Mucosa of descending colon (tissue), 3 donors: ENCODE results near the gene COL4A2. TPM values are rescaled to one million over a fixed set of nuclear protein-coding genes. Genes with fewer than 3 reads are reported as not detected.

Experiments
- ATAC-seq: fragments of 200-7000 bp; cut with Tn5 transposase; one replicate; pipeline ENCODE4 v1.9.1; 2020; ENCODE audit warnings: mild to moderate bottlenecking, moderate library complexity
- DNase-seq, 3 donors: peaks; one replicate each; pipeline ENCODE4 v3.0.0-alpha.2; 2020
- H3K36me3 ChIP-seq: fragments of 200-600 bp; one replicate; pipeline ENCODE4 v1.8.0; 2021; ENCODE audit warnings: low read depth, mild to moderate bottlenecking
- H3K4me1 ChIP-seq: fragments of 200-600 bp; one replicate; pipeline ENCODE4 v1.8.0; 2021; ENCODE audit warnings: low read depth, mild to moderate bottlenecking
- H3K4me3 ChIP-seq: fragments of 200-600 bp; one replicate; pipeline ENCODE4 v1.8.0; 2021; ENCODE audit warnings: mild to moderate bottlenecking
- H3K9me3 ChIP-seq: fragments of 200-600 bp; one replicate; pipeline ENCODE4 v1.8.0; 2021; ENCODE audit warnings: mild to moderate bottlenecking
- intact Hi-C, 2 donors: fragments of 100-400 bp; cut with DNase I in 1 of 2; cut with micrococcal nuclease in 1 of 2; formaldehyde crosslinking; loops; one replicate each; pipeline versions ENCODE4 v1.11.0 to v1.11.1; 2022; cut with DNase I, micrococcal nuclease
- total RNA-seq, 3 donors: library from RNA; stranded (reverse); fragmentation: NEBNext Ultra II Directional in 2 of 3; extraction: Animal tissue kit (Norgen Biotek cat#: 25700) in 2 of 3; gene quantifications; one replicate each; pipeline versions ENCODE4 v1.2.1 to v1.2.4, GENCODE V29; 2021 to 2023
- TF ChIP-seq, protein P1 (sequence below): fragments of 200-600 bp; IDR thresholded peaks from one replicate; pipeline ENCODE4 v1.8.0; 2022; ENCODE audit warnings: antibody characterized with exemption, mild to moderate bottlenecking
- donor health status: DM: no; HTN: no; CAD: no; lungs with moderate emphysema.
- donor health status: DM: no; HTN: no; CAD: no.
- donor health status: DM: no; HTN: yes; CAD: no.

Gene COL4A2
- total RNA-seq, 3 donors from 2014 or later, result 33.5 to 389 (median 74.2) TPM

DNA sequence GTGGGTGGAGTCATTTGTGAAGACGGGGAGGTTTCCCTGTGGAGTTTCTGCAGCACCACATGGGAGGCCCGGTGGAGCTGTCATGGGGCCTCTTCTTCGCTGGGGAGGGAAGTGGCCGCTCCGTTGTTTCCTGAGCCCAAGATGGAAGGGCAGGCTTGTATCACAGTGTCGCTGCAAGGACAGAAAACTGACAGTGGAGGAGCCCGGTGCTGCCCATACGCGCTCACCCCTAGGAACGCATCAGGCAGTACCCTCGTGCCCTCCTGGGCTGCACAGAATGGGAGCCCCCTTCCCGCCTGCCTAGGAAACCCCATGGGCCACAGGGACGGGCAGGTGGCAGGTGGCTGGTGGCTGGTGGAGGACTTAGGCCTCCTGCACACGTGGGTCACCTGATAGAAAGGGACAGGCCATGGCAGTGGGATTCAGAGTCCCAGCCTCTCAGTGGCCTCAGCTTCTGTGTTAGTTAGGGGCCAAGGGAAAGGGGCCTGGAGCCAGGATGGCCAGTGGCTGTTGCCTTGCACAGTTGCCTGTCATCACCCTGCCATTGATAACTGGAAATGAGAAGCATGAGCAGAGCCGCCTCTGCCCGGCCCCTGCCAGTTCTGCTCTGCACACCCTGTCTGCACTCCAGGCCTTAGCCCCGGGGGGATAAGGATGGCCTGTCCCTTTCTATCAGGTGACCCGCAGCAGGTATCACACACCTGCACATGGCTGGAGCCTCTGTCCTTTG is 7.6 kb downstream of the COL4A2 start:
- intact Hi-C loops, result no loop called here
- H3K4me3 ChIP-seq, result no peak overlapping the region
- H3K36me3 ChIP-seq, result no peaks in the 10 kb centered on the region
- TF ChIP-seq, protein P1, sequence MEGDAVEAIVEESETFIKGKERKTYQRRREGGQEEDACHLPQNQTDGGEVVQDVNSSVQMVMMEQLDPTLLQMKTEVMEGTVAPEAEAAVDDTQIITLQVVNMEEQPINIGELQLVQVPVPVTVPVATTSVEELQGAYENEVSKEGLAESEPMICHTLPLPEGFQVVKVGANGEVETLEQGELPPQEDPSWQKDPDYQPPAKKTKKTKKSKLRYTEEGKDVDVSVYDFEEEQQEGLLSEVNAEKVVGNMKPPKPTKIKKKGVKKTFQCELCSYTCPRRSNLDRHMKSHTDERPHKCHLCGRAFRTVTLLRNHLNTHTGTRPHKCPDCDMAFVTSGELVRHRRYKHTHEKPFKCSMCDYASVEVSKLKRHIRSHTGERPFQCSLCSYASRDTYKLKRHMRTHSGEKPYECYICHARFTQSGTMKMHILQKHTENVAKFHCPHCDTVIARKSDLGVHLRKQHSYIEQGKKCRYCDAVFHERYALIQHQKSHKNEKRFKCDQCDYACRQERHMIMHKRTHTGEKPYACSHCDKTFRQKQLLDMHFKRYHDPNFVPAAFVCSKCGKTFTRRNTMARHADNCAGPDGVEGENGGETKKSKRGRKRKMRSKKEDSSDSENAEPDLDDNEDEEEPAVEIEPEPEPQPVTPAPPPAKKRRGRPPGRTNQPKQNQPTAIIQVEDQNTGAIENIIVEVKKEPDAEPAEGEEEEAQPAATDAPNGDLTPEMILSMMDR, result no peak
- DNase-seq, result no peak
- no peak for ATAC-seq
- H3K4me1 ChIP-seq, result no peaks in the 10 kb centered on the region
- H3K9me3 ChIP-seq, result no peaks in the 10 kb centered on the region

- intact Hi-C loops, result no loop called here
- H3K4me1 ChIP-seq, result no peaks in the 10 kb centered on the region
Measured at GRCh38 chr13:110316196-110316595, 9.1 kb downstream of the COL4A2 start.

GRCh38 chr13:110317093-110317492 is 10.0 kb downstream of the COL4A2 start:
- ATAC-seq (no peak), DNase-seq (no peak)
- intact Hi-C loops, result no loop called here
- no peaks in the 10 kb centered on the region for H3K4me1 ChIP-seq
- H3K4me3 ChIP-seq, result no peak overlapping the region
- no peaks in the 10 kb centered on the region for H3K9me3 ChIP-seq
- TF ChIP-seq, protein P1, result no peak
- no peaks in the 10 kb centered on the region for H3K36me3 ChIP-seq

More at GRCh38 chr13:110316196-110316595, 9.1 kb downstream of the COL4A2 start:
- TF ChIP-seq, protein P1, result no peak
- H3K9me3 ChIP-seq, result no peaks in the 10 kb centered on the region
- no peaks in the 10 kb centered on the region for H3K36me3 ChIP-seq
- ATAC-seq (no peak), DNase-seq (no peak)
- no peak overlapping the region for H3K4me3 ChIP-seq

GRCh38 chr13:110317496-110318195 is 10.6 kb downstream of the COL4A2 start:
- Histone ChIP-seq H3K36me3 (no peaks in the 10 kb centered on the region), H3K4me3 (no peak overlapping the region), H3K9me3 (no peaks in the 10 kb centered on the region), H3K4me1 (no peaks in the 10 kb centered on the region)
- ATAC-seq, result no peak
- DNase-seq, result no peak
- TF ChIP-seq, protein P1, result no peak
- intact Hi-C loops, result no loop called here

DNA sequence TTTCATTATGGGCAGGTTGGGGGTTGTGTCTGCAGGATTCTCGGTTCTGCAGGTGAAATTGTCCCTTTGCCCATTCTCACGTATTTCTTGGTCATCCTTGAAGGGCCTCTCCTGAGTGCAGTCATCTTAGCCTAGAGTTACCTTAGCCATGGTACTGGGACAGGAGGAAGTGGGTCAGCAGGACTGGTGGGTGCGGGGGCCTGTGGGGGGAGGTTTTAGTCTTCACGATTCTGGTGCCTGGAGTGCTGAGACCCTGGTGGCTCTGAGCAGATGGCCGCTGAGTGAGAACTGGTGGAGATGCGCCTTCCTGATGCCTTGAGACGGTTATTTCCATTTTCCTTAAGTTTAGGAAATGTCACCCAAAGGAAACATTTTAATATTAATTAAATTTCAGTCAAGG is 11.8 kb downstream of the COL4A2 start:
- Histone ChIP-seq H3K9me3 (no peaks in the 10 kb centered on the region), H3K36me3 (no peaks in the 10 kb centered on the region), H3K4me1 (no peaks in the 10 kb centered on the region), H3K4me3 (no peak overlapping the region)
- ATAC-seq (no peak), DNase-seq (no peak)
- TF ChIP-seq, protein P1, result no peak
- intact Hi-C loops, result no loop called here
